BE2C (cell line): Measurements from ENCODE around the gene GNG4.
"Not testable (repeated sequence)": the region's sequence is repeated elsewhere in the genome, so short reads cannot be mapped to it uniquely, and the experiment has no call there.

Experiments used
- DNase-seq: peaks from one replicate; pipeline ENCODE4 v3.0.0-alpha.2; 2020
- H3K27me3 ChIP-seq: fragments of 250-450 bp; sonication (Bioruptor Pico); 2 replicates; pipeline ENCODE4 v1.5.1; 2020; ENCODE audit warnings: mild to moderate bottlenecking
- H3K36me3 ChIP-seq: fragments of 250-450 bp; sonication (Bioruptor Pico); 2 replicates; pipeline ENCODE4 v1.5.1; 2020; ENCODE audit warnings: mild to moderate bottlenecking
- H3K4me1 ChIP-seq: fragments of 250-450 bp; sonication (Bioruptor Pico); 2 replicates; pipeline ENCODE4 v1.5.1; 2020
- H3K4me3 ChIP-seq: 2 replicates; pipeline ENCODE4 v1.5.1; 2011; ENCODE audit warnings: low read depth, low read length
- H3K9me3 ChIP-seq: fragments of 250-450 bp; sonication (Bioruptor Pico); 2 replicates; pipeline ENCODE4 v1.5.1; 2020
- TF ChIP-seq, protein P1 (sequence below): IDR thresholded peaks from 2 replicates; pipeline ENCODE4 v1.5.1; 2012; ENCODE audit warnings: mild to moderate bottlenecking, low read depth, low read length

Gene GNG4

DNA sequence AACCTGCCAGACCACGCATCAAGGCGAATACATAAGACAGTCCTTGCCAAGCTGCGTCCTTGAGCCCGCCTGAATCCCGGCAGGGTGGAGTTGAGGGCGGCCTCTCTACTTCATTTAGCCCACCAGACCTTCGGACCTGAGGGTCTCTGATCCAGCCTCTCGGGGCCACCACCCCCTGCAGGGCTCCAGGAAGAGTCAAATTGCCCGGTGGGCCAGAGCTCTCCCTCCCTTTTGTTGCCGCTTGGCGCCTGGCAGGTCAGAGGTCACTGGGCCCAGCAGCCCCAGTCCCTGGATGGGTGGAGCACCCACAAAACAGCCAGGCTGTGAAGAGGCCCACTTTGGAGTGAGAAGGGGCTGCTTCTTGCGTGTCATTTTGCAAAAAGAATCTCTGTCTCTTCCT, 9.0 kb downstream of the GNG4 start:
- peaks cover 16% of the 10 kb centered on the region for H3K4me1 ChIP-seq
- TF ChIP-seq, protein P1, sequence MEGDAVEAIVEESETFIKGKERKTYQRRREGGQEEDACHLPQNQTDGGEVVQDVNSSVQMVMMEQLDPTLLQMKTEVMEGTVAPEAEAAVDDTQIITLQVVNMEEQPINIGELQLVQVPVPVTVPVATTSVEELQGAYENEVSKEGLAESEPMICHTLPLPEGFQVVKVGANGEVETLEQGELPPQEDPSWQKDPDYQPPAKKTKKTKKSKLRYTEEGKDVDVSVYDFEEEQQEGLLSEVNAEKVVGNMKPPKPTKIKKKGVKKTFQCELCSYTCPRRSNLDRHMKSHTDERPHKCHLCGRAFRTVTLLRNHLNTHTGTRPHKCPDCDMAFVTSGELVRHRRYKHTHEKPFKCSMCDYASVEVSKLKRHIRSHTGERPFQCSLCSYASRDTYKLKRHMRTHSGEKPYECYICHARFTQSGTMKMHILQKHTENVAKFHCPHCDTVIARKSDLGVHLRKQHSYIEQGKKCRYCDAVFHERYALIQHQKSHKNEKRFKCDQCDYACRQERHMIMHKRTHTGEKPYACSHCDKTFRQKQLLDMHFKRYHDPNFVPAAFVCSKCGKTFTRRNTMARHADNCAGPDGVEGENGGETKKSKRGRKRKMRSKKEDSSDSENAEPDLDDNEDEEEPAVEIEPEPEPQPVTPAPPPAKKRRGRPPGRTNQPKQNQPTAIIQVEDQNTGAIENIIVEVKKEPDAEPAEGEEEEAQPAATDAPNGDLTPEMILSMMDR = no peak
- DNase-seq = no peak
- no peaks in the 10 kb centered on the region; the same call in none of the 2 replicates for H3K36me3 ChIP-seq
- H3K9me3 ChIP-seq = no peaks in the 10 kb centered on the region
- no peaks in the 10 kb centered on the region for H3K27me3 ChIP-seq
- no peak overlapping the region for H3K4me3 ChIP-seq

DNA sequence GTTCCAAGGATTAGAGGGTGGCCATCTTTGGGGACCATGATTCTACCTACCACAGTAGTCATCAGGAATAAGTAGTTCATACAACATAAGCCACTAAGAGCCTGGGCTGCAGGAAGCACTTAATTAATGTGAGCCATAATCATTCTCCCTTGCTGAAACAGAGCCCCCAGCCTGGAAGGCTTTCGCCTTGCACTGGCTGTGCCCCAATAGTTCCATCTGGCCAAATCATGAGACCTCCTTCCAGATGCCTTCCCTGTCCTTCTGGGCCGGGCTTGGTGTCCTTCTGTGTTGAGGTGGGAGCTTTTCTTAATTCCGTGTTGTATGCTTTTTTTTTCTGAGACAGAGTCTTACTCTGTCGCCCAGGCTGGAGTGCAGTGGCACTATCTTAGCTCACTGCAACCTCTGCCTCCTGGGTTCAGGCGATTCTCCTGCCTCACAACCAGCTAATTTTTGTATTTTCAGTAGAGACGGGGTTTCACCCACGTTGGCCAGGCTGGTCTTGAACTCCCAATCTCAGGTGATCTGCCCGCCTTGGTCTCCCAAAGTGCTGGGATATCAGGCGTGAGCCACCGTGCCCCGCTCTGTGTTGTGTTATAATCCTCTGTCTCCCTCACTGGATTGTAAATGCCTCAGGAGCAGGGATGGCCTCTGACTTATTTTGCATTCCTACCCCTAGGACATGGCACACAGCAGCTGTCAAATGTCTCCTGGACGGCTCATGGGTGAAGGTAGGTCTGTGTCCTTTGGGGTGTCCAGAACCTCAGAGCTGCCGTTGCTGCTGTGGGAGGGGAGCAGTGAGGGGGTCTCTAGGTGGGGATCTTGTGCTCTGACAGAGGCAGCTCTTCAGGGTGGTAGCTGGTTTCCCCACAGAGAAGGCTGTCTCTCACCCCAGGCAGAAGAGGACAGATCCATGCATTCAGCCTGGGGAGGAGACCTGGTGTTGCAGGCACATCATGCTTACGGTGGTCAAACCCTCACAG, 10.1 kb downstream of the GNG4 start:
- Histone ChIP-seq H3K4me3 (no peak overlapping the region), H3K9me3 (no peaks in the 10 kb centered on the region), H3K36me3 (no peaks in the 10 kb centered on the region; the same call in none of the 2 replicates), H3K4me1 (peaks cover 16% of the 10 kb centered on the region), H3K27me3 (no peaks in the 10 kb centered on the region)
- no peak for DNase-seq
- TF ChIP-seq, protein P1 = no peak

DNA sequence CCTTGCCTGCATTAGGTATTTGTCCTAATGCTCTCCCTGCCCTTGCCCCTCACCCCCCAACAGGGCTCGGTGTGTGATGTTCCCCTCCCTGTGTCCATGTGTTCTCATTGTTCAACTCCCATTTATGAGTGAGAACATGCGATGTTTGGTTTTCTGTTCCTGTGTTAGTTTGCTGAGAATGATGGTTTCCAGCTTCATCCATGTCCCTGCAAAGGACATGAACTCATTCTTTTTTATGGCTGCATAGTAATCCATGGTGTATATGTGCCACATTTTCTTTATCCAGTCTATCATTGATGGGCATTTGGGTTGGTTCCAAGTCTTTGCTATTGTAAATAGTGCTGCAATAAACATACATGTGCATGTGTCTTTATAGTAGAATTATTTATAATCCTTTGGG, 11.0 kb downstream of the GNG4 start:
- peaks cover 11% of the 10 kb centered on the region for H3K4me1 ChIP-seq
- not testable (repeated sequence) for H3K27me3 ChIP-seq, H3K4me3 ChIP-seq, H3K9me3 ChIP-seq, H3K36me3 ChIP-seq, DNase-seq

DNA sequence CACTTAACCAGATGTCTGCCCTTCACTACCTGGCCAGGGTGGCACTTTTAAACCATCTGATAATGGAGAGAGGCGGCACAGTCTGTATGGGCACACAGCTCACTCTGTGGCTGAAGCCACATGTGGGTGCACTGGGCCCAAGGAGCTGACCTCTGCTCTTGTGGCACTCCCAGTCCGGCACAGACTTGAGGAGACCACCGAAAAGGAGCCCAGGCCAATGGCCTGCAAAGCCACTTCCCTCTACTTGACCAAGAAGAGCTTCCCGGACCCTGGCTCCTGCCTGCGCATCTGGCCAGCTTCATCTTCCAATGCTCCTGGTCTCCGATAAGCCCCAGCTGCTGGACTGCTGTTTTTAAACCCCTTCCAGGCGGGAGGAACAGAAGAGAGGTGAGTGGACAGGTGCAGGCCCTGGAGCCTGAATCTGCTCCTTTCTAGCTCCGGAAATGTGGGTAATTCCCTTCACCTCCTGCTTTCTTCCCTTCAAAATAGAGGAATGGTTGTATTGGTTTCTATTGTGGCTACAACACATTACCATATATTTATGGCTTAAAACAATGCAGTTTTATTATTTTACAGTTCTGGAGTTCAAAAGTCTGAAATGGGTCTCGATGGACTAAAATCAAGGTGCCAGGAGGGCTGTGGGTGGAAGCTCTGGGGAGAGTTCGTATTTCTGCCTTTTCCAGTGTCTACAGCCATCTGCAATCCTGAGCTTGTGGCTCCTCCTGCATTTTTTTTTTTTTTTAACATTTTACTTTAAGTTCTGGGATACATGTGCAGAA, 11.6 kb downstream of the GNG4 start:
- DNase-seq = no peak
- TF ChIP-seq, protein P1 = no peak
- no peak overlapping the region for H3K4me3 ChIP-seq
- peaks cover 4% of the 10 kb centered on the region for H3K4me1 ChIP-seq
- no peaks in the 10 kb centered on the region; the same call in none of the 2 replicates for H3K36me3 ChIP-seq
- H3K9me3 ChIP-seq = no peaks in the 10 kb centered on the region
- no peaks in the 10 kb centered on the region for H3K27me3 ChIP-seq

DNA sequence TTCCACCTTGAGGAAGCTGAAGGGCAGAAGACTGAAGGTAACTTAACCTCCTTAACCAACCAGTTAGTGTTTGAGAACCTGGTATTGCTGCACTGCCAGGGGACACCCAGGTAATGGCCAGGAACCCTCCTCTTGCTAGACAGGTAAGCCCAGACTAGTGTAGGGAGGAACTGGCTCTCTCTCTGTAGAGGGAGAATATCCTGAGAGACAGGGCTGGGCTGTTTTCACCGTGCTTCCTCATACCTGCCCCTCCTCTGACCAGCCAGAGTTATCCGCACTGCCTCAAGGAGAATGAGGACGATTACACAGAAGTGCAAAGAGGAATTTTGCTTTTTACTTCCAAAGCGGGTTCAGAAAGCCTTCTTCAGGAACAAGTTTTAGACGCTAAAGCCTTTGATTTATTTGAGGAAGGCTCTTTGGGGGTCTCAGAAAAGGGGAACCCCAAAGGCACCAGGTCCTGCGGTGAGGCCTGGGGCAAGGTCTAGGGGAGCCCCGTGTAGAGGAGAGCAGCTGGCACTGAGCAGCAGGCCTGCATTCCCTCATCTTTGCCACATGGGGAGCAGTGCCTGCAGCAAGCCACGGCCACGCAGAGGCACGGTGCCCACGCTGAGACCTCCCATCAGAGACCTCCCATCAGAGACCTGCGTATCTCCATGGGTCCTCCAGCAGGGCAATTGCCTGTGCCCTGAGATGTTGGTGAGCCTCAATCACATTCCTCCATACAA, 13.5 kb downstream of the GNG4 start:
- Histone ChIP-seq H3K27me3 (no peaks in the 10 kb centered on the region), H3K4me1 (no peaks in the 10 kb centered on the region), H3K36me3 (no peaks in the 10 kb centered on the region; the same call in none of the 2 replicates), H3K4me3 (no peak overlapping the region), H3K9me3 (no peaks in the 10 kb centered on the region)
- DNase-seq = no peak
- TF ChIP-seq, protein P1 = no peak
